Nephron progenitor cell (in vitro differentiated cells): Measurements from ENCODE around the gene TXNDC17.
"Not testable (repeated sequence)": the region's sequence is repeated elsewhere in the genome, so short reads cannot be mapped to it uniquely, and the experiment has no call there.

Experiments used
- DNase-seq: peaks from one replicate; pipeline ENCODE4 v3.0.0; 2021
- H3K27ac Mint-ChIP-seq: 2 replicates; pipeline ENCODE4 v1.8.0; 2021; ENCODE audit warnings: mild to moderate bottlenecking, moderate library complexity, mixed read lengths
- H3K27me3 Mint-ChIP-seq: 2 replicates; pipeline ENCODE4 v1.8.0; 2021; ENCODE audit warnings: mild to moderate bottlenecking, low read depth, mixed read lengths; ENCODE audit not compliant: poor library complexity
- H3K36me3 Mint-ChIP-seq: 2 replicates; pipeline ENCODE4 v1.8.0; 2021; ENCODE audit warnings: low read depth, mixed read lengths
- H3K4me1 Mint-ChIP-seq: 2 replicates; pipeline ENCODE4 v1.8.0; 2021; ENCODE audit warnings: mixed read lengths
- H3K4me3 Mint-ChIP-seq: 2 replicates; pipeline ENCODE4 v1.8.0; 2021; ENCODE audit warnings: mild to moderate bottlenecking, moderate library complexity, mixed read lengths
- H3K9me3 Mint-ChIP-seq: 2 replicates; pipeline ENCODE4 v1.8.0; 2021; ENCODE audit warnings: mild to moderate bottlenecking, moderate library complexity, mixed read lengths
- CTCF ChIP-seq: fragments of 200-600 bp; sonication (generic); IDR thresholded peaks from 2 replicates; pipeline ENCODE4 v1.5.0; 2021; ENCODE audit warnings: antibody characterized with exemption

TXNDC17 gene

GRCh38 chr17:6640536-6641246 lies at the start of gene TXNDC17, which contains the start of gene KIAA0753:
TSS of gene TXNDC17 (plus strand) at chr17:6641060. CDS start at chr17:6641083, 23 bp downstream.
TSS of gene KIAA0753 (minus strand) at chr17:6640711. CDS start at chr17:6635103, 5,608 bp downstream.
- no peak for TF ChIP-seq CTCF
- Mint-ChIP-seq H3K27me3 (no peaks in the 10 kb centered on the region), H3K27ac (peak within 1 kb of the TSS; percentile 100), H3K4me3 (peak within 1 kb of the TSS; percentile 92), H3K9me3 (no peaks in the 10 kb centered on the region), H3K36me3 (peaks cover 17% of the 10 kb centered on the region), H3K4me1 (peaks cover 50% of the 10 kb centered on the region)
- DNase-seq = peak; percentile 93

DNA sequence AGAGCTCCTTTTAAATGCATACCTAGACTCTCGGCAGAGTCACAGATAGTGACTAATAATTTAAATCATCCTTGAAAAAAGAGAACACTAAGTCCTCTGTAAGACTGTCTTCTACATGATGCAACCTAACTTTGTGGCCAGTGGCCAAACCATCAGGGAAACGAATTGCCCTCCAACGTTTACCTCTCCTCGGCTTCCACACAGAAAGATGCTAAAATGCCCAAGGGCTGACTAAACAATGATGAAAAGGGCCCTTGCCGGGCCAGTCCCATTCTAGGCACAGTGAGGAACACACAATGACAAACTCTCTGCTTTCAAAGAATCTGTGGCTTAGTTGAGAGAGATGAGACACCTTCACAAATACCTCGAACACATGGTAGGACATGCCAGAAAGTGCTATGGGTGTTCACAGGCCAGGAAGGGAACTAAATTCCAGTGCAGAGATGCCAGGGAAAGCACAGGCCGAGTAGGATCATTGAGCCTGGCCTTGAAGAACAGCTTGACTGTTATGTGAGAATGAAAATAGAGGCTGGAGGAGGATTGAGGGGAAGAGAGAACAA lies 49.2 kb upstream of the TXNDC17 start:
- H3K4me3 Mint-ChIP-seq = no peak overlapping the region
- H3K27ac Mint-ChIP-seq = peak overlapping the region; percentile 5
- H3K9me3 Mint-ChIP-seq = no peaks in the 10 kb centered on the region
- peaks cover 69% of the 10 kb centered on the region for H3K36me3 Mint-ChIP-seq
- H3K27me3 Mint-ChIP-seq = no peaks in the 10 kb centered on the region
- DNase-seq = no peak
- H3K4me1 Mint-ChIP-seq = no peaks in the 10 kb centered on the region
- TF ChIP-seq CTCF = no peak

GRCh38 chr17:6592173-6592572 lies 48.7 kb upstream of the TXNDC17 start:
- Mint-ChIP-seq H3K4me3 (no peak overlapping the region), H3K27me3 (no peaks in the 10 kb centered on the region), H3K9me3 (no peaks in the 10 kb centered on the region), H3K36me3 (peaks cover 65% of the 10 kb centered on the region), H3K4me1 (no peaks in the 10 kb centered on the region), H3K27ac (peak overlapping the region; percentile 69)
- no peak for TF ChIP-seq CTCF
- no peak for DNase-seq

GRCh38 chr17:6593371-6593770 lies 47.5 kb upstream of the TXNDC17 start:
- H3K9me3 Mint-ChIP-seq, H3K4me1 Mint-ChIP-seq, H3K27me3 Mint-ChIP-seq, DNase-seq, H3K4me3 Mint-ChIP-seq, H3K27ac Mint-ChIP-seq: not testable (repeated sequence)
- H3K36me3 Mint-ChIP-seq = peaks cover 53% of the 10 kb centered on the region

DNA sequence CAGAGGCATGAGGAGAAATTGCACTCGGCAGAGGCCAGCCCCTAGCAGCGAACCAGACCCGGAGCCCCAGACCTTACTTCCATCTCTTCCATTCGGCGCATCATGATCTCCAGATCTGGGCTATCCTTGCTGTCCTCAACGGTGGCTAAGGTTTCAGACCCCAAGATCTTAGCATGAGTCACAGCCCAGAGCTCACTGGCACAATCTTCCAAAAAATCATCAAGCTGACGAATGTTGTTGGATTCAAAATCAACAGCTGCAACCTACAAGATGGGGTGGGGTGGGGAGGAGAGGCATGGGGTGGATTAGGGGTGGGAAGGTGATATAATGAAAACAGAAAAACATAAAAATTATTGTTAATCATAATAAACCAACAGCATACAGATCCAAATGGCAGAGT lies 44.8 kb upstream of the TXNDC17 start:
- H3K27me3 Mint-ChIP-seq = no peaks in the 10 kb centered on the region
- peaks cover 50% of the 10 kb centered on the region for H3K36me3 Mint-ChIP-seq
- TF ChIP-seq CTCF = no peak
- H3K4me1 Mint-ChIP-seq = peaks cover 5% of the 10 kb centered on the region
- no peak overlapping the region for H3K27ac Mint-ChIP-seq
- no peak for DNase-seq
- no peaks in the 10 kb centered on the region for H3K9me3 Mint-ChIP-seq
- no peak overlapping the region for H3K4me3 Mint-ChIP-seq

GRCh38 chr17:6596511-6596910 lies 44.3 kb upstream of the TXNDC17 start:
- H3K9me3 Mint-ChIP-seq = no peaks in the 10 kb centered on the region
- H3K27me3 Mint-ChIP-seq = no peaks in the 10 kb centered on the region
- no peak overlapping the region for H3K27ac Mint-ChIP-seq
- TF ChIP-seq CTCF = no peak
- peaks cover 47% of the 10 kb centered on the region for H3K36me3 Mint-ChIP-seq
- DNase-seq = no peak
- H3K4me1 Mint-ChIP-seq = peaks cover 5% of the 10 kb centered on the region
- no peak overlapping the region for H3K4me3 Mint-ChIP-seq
